Mesenchymal stem cell (in vitro differentiated cells and primary cell): ENCODE data around the gene CALCR.

Experiments
- small RNA-seq: library from polyadenylated mRNA; stranded (forward); fragments of <200 nt; extraction: miRNeasy Mini kit (QIAGEN cat#:217004); gene quantifications from one replicate; pipeline ENCODE3, GENCODE V24; 2013; ENCODE audit warnings: low read depth

The CALCR gene

Small RNA genes lying within 50 kb of the gene (small RNA-seq; reads per million reads assigned to genes)
- gene MIR489 (1.2 reads per million), gene MIR653 (1.7 reads per million)
